Sigmoid colon (tissue), 4 donors: Measurements from ENCODE around the gene RPL38.

Experiments used
- EP300 ChIP-seq, 4 donors: sonication (generic); formaldehyde crosslinking; IDR thresholded peaks; one replicate each; pipeline ENCODE4 v1.6.1; 2017; ENCODE audit warnings: antibody characterized with exemption in 4 of 4
- POLR2A ChIP-seq, 2 donors: fragments of 450-650 bp; IDR thresholded peaks; one replicate each; pipeline ENCODE4 v1.6.1; 2016; ENCODE audit warnings: antibody characterized with exemption in 2 of 2, mild to moderate bottlenecking in 2 of 2, moderate library complexity in 2 of 2
- POLR2AphosphoS5 ChIP-seq, 4 donors: sonication (generic); formaldehyde crosslinking; IDR thresholded peaks; one replicate each; pipeline ENCODE4 v1.6.1; 2017; ENCODE audit warnings: antibody characterized with exemption in 4 of 4
- TF ChIP-seq, protein P1 (sequence below), 4 experiments: fragments of 450-650 bp in 3 of 4; fragments of 200-600 bp in 1 of 4; IDR thresholded peaks; one replicate each; pipeline ENCODE4 v1.5.1; 2016 to 2019; ENCODE audit warnings: antibody characterized with exemption in 4 of 4, mild to moderate bottlenecking in 3 of 4, moderate library complexity in 2 of 4

DNA sequence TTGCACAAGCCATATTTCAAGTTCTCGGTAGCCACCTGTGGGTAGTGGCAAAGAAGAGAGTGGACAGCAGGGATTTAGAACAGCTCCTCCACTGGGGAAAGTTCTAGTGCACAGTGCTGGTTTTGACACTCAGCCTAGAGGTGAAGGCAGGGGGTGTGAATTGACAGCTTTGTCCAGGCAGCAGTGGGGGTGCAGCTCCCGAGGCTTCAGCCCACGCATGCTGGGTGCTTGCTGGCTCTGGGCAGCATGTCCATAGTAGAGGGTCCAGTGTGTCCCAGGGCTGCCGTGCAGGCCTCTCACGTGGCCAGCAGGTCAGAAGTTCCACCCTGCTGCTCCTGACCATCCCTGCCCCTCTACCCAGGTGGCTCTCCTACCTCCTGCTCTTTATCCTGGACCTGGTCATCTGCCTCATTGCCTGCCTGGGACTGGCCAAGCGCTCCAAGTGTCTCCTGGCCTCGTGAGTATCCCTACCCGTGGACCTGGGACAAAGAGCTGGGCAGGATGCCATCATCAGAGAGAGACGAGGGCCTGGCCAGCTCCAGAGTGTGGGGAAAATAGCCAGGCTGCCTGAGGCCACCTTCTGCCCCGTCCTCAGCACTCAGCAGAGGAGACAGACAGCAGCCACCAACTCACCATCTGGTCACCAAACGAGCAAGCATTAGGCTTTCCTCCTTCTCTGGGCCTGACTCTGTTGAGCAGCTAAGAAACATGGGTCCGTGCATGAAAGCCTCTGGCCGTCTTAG lies 39.7 kb downstream of the RPL38 start:
- TF ChIP-seq, protein P1, sequence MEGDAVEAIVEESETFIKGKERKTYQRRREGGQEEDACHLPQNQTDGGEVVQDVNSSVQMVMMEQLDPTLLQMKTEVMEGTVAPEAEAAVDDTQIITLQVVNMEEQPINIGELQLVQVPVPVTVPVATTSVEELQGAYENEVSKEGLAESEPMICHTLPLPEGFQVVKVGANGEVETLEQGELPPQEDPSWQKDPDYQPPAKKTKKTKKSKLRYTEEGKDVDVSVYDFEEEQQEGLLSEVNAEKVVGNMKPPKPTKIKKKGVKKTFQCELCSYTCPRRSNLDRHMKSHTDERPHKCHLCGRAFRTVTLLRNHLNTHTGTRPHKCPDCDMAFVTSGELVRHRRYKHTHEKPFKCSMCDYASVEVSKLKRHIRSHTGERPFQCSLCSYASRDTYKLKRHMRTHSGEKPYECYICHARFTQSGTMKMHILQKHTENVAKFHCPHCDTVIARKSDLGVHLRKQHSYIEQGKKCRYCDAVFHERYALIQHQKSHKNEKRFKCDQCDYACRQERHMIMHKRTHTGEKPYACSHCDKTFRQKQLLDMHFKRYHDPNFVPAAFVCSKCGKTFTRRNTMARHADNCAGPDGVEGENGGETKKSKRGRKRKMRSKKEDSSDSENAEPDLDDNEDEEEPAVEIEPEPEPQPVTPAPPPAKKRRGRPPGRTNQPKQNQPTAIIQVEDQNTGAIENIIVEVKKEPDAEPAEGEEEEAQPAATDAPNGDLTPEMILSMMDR (IDR thresholded peaks at IDR 0.05): no peak
- TF ChIP-seq POLR2A (IDR thresholded peaks at IDR 0.05) (no peak), EP300 (IDR thresholded peaks at IDR 0.05) (no peak), POLR2AphosphoS5 (IDR thresholded peaks at IDR 0.05) (no peak)
